Ectodermal cell (in vitro differentiated cells): ENCODE data around the gene TMEM203.

Experiments used
- H3K27ac ChIP-seq: 2 replicates; pipeline ENCODE4 v1.7.0; 2013; ENCODE audit warnings: mild to moderate bottlenecking, low read depth, low read length; ENCODE audit not compliant: insufficient read depth, poor library complexity, severe bottlenecking
- H3K27me3 ChIP-seq: 2 replicates; pipeline ENCODE4 v1.7.0; 2013; ENCODE audit warnings: mild to moderate bottlenecking, low read length; ENCODE audit not compliant: insufficient read depth, control insufficient read depth, poor library complexity, severe bottlenecking
- H3K36me3 ChIP-seq: one replicate; pipeline ENCODE4 v1.7.0; 2013; ENCODE audit warnings: low read length; ENCODE audit not compliant: control insufficient read depth, insufficient read depth
- H3K4me1 ChIP-seq: one replicate; pipeline ENCODE4 v1.7.0; 2013; ENCODE audit warnings: low read length; ENCODE audit not compliant: control insufficient read depth, insufficient read depth
- H3K4me3 ChIP-seq: 2 replicates; pipeline ENCODE4 v1.7.0; 2013; ENCODE audit warnings: low read depth, low read length, control low read depth; ENCODE audit not compliant: insufficient read depth
- H3K9me3 ChIP-seq: 2 replicates; pipeline ENCODE4 v1.7.0; 2013; ENCODE audit warnings: mild to moderate bottlenecking, low read length, moderate library complexity; ENCODE audit not compliant: control insufficient read depth
- WGBS, 2 experiments: methylation state at CpG; one replicate each; pipeline ENCODE4 v1.1.7; 2013; ENCODE audit warnings: missing lambda C conversion rate in 2 of 2; 5-methylcytosine and 5-hydroxymethylcytosine counted together

Gene TMEM203

GRCh38 chr9:137233143-137233980, 27.9 kb upstream of the TMEM203 start:
- 87 to 88% methylated on average over 37 to 39 of the region's 40 CpGs for WGBS, 2 experiments
- Histone ChIP-seq H3K27me3 (no peaks in the 10 kb centered on the region), H3K4me3 (no peak overlapping the region), H3K27ac (no peak overlapping the region), H3K36me3 (no peaks in the 10 kb centered on the region), H3K9me3 (no peaks in the 10 kb centered on the region), H3K4me1 (peaks cover 21% of the 10 kb centered on the region)

GRCh38 chr9:137232510-137232909, 27.1 kb upstream of the TMEM203 start:
- Histone ChIP-seq H3K4me3 (no peak overlapping the region), H3K4me1 (peaks cover 14% of the 10 kb centered on the region), H3K36me3 (no peaks in the 10 kb centered on the region), H3K27me3 (no peaks in the 10 kb centered on the region), H3K9me3 (no peaks in the 10 kb centered on the region), H3K27ac (no peak overlapping the region)
- 91 to 92% methylated on average over 24 of the region's 24 CpGs for WGBS, 2 experiments

- peaks cover 10% of the 10 kb centered on the region for H3K4me1 ChIP-seq
- H3K27ac ChIP-seq, result no peak overlapping the region
- no peak overlapping the region for H3K4me3 ChIP-seq
- H3K9me3 ChIP-seq, result no peaks in the 10 kb centered on the region
- no peaks in the 10 kb centered on the region for H3K27me3 ChIP-seq
- H3K36me3 ChIP-seq, result no peaks in the 10 kb centered on the region
- WGBS, 2 experiments, result 90 to 91% methylated on average over 10 of the region's 10 CpGs
These were observed 26.7 kb upstream of the TMEM203 start for GRCh38 chr9:137232101-137232500.

GRCh38 chr9:137231372-137232039, 26.1 kb upstream of the TMEM203 start:
- no peaks in the 10 kb centered on the region for H3K27me3 ChIP-seq
- H3K36me3 ChIP-seq, result no peaks in the 10 kb centered on the region
- no peak overlapping the region for H3K27ac ChIP-seq
- H3K9me3 ChIP-seq, result no peaks in the 10 kb centered on the region
- H3K4me1 ChIP-seq, result peaks cover 4% of the 10 kb centered on the region
- no peak overlapping the region for H3K4me3 ChIP-seq
- WGBS, 2 experiments, result 91 to 92% methylated on average over 23 of the region's 23 CpGs

- H3K36me3 ChIP-seq, result no peaks in the 10 kb centered on the region
- no peak within 1 kb of the TSS for H3K27ac ChIP-seq
- H3K4me1 ChIP-seq, result no peaks in the 10 kb centered on the region
- WGBS, 2 experiments, result 86 to 89% methylated on average over 14 of the region's 14 CpGs
- H3K9me3 ChIP-seq, result no peaks in the 10 kb centered on the region
- H3K27me3 ChIP-seq, result no peaks in the 10 kb centered on the region
- H3K4me3 ChIP-seq, result no peak within 1 kb of the TSS
These were observed 25.4 kb upstream of the TMEM203 start, which contains the start of gene SLC34A3 for GRCh38 chr9:137230705-137231371. TSS of gene SLC34A3 (plus strand) at chr9:137230901. CDS start at chr9:137231703, 802 bp downstream.

- H3K4me3 ChIP-seq, result no peak overlapping the region
- no peaks in the 10 kb centered on the region for H3K27me3 ChIP-seq
- H3K27ac ChIP-seq, result no peak overlapping the region
- H3K4me1 ChIP-seq, result no peaks in the 10 kb centered on the region
- H3K36me3 ChIP-seq, result no peaks in the 10 kb centered on the region
- no peaks in the 10 kb centered on the region for H3K9me3 ChIP-seq
- 84 to 85% methylated on average over 31 of the region's 31 CpGs for WGBS, 2 experiments
These were observed 24.7 kb upstream of the TMEM203 start for GRCh38 chr9:137229903-137230704.

GRCh38 chr9:137228968-137229896, 23.8 kb upstream of the TMEM203 start:
- no peaks in the 10 kb centered on the region for H3K27me3 ChIP-seq
- H3K27ac ChIP-seq, result no peak overlapping the region
- H3K9me3 ChIP-seq, result no peaks in the 10 kb centered on the region
- WGBS, 2 experiments, result 90% methylated on average over 27 of the region's 27 CpGs
- no peak overlapping the region for H3K4me3 ChIP-seq
- no peaks in the 10 kb centered on the region for H3K4me1 ChIP-seq
- H3K36me3 ChIP-seq, result no peaks in the 10 kb centered on the region

GRCh38 chr9:137228506-137228967, 23.1 kb upstream of the TMEM203 start:
- Histone ChIP-seq H3K9me3 (no peaks in the 10 kb centered on the region), H3K4me3 (no peak overlapping the region), H3K4me1 (no peaks in the 10 kb centered on the region), H3K27ac (no peak overlapping the region), H3K27me3 (no peaks in the 10 kb centered on the region), H3K36me3 (no peaks in the 10 kb centered on the region)
- WGBS, 2 experiments, result 91 to 94% methylated on average over 29 of the region's 29 CpGs
